Body of pancreas (tissue), 4 donors: ENCODE data around the gene P4HA1. TPM values are rescaled to one million over a fixed set of nuclear protein-coding genes. Genes with fewer than 3 reads are reported as not detected.

Experiments
- ATAC-seq: fragments of 150-250 bp; one replicate; pipeline ENCODE4 v1.9.1; 2016
- DNase-seq, 4 donors: peaks; one replicate each; pipeline ENCODE4 v3.0.0-alpha.2; 2019
- H3K27ac ChIP-seq, 4 donors: fragments of 200-600 bp; sonication (generic); 1 replicate in 3 of 4; 2 replicates in 1 of 4; pipeline versions ENCODE4 v1.5.1 to v1.6.1; 2016 to 2019; ENCODE audit warnings: mild to moderate bottlenecking in 1 of 4, mixed read lengths in 1 of 4, moderate library complexity in 1 of 4
- H3K27me3 ChIP-seq, 2 donors: fragments of 200-600 bp; sonication (generic); one replicate each; pipeline ENCODE4 v1.6.0; 2016; ENCODE audit warnings: mild to moderate bottlenecking in 1 of 2
- H3K36me3 ChIP-seq, 2 donors: fragments of 200-600 bp; sonication (generic); replicated peaks in 1 of 2; 2 replicates each; pipeline ENCODE4 v1.5.1; 2016; ENCODE audit warnings: low read depth in 2 of 2; ENCODE audit not compliant: insufficient read depth in 1 of 2
- H3K4me1 ChIP-seq: fragments of 200-600 bp; sonication (generic); one replicate; pipeline ENCODE4 v1.6.0; 2016
- H3K4me3 ChIP-seq, 2 donors: fragments of 200-600 bp; sonication (generic); 1 replicate in 1 of 2; 2 replicates in 1 of 2; pipeline ENCODE4 v1.5.1; 2016 to 2019
- H3K9me3 ChIP-seq, 3 donors: fragments of 200-600 bp; sonication (generic); 1 replicate in 2 of 3; 2 replicates in 1 of 3; pipeline ENCODE4 v1.5.1; 2016
- POLR2A ChIP-seq, 3 donors: fragments of 450-650 bp; IDR thresholded peaks; one replicate each; pipeline ENCODE4 v1.6.1; 2016; ENCODE audit warnings: antibody characterized with exemption in 3 of 3, mild to moderate bottlenecking in 2 of 3
- WGBS, 2 donors: methylation state at CpG; one replicate each; pipeline ENCODE4 v1.1.5; 2017; 5-methylcytosine and 5-hydroxymethylcytosine counted together
- intact Hi-C: fragments of 100-400 bp; cut with DNase I; formaldehyde crosslinking; loops from one replicate; pipeline ENCODE4 v1.15.1; 2023
- total RNA-seq, 2 donors: library from RNA; depleted of rRNA; stranded (reverse); fragments of >200 nt; gene quantifications; one replicate each; pipeline ENCODE4 v1.1.0, GENCODE V29; 2016
- TF ChIP-seq, protein P1 (sequence below), 7 experiments: fragments of 450-650 bp in 4 of 7; fragments of 200-600 bp in 3 of 7; sonication (generic) in 3 of 7; IDR thresholded peaks; one replicate each; pipeline ENCODE4 v1.5.1; 2016 to 2019; ENCODE audit warnings: antibody characterized with exemption in 7 of 7

P4HA1 gene
- total RNA-seq, 2 donors from 2014 or later = 11.9 to 21.5 TPM

DNA sequence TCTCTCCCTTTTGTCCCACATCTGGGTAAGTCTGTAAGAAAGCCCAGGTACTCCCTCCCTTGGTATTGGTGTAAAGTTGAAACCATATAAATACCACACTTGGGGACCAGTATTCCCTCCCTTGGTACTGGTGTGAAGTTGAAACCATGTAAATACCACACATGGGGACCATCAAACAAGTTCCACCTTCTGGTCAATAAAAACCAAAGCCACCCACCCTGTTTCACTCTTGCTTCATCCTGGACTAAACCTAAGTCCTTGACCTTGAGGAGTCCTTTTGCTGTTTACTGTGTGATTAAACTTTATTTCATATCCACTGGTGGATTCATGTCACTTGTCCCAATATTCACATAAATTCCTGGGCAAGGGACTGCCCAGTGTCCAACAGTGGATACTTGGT lies 8.4 kb downstream of the P4HA1 start:
- DNase-seq (no peak), ATAC-seq (peak; percentile 26)
- Histone ChIP-seq H3K27ac (peak overlapping the region in 1 of 4 donors; percentile 23), H3K36me3 (no peaks in the 10 kb centered on the region), H3K4me3 (no peak overlapping the region), H3K4me1 (peaks cover 49% of the 10 kb centered on the region), H3K9me3 (no peaks in the 10 kb centered on the region), H3K27me3 (no peaks in the 10 kb centered on the region)
- intact Hi-C loops = no loop called here
- no peak for TF ChIP-seq POLR2A (IDR thresholded peaks at IDR 0.05)
- TF ChIP-seq, protein P1, sequence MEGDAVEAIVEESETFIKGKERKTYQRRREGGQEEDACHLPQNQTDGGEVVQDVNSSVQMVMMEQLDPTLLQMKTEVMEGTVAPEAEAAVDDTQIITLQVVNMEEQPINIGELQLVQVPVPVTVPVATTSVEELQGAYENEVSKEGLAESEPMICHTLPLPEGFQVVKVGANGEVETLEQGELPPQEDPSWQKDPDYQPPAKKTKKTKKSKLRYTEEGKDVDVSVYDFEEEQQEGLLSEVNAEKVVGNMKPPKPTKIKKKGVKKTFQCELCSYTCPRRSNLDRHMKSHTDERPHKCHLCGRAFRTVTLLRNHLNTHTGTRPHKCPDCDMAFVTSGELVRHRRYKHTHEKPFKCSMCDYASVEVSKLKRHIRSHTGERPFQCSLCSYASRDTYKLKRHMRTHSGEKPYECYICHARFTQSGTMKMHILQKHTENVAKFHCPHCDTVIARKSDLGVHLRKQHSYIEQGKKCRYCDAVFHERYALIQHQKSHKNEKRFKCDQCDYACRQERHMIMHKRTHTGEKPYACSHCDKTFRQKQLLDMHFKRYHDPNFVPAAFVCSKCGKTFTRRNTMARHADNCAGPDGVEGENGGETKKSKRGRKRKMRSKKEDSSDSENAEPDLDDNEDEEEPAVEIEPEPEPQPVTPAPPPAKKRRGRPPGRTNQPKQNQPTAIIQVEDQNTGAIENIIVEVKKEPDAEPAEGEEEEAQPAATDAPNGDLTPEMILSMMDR (IDR thresholded peaks at IDR 0.05) = no peak

DNA sequence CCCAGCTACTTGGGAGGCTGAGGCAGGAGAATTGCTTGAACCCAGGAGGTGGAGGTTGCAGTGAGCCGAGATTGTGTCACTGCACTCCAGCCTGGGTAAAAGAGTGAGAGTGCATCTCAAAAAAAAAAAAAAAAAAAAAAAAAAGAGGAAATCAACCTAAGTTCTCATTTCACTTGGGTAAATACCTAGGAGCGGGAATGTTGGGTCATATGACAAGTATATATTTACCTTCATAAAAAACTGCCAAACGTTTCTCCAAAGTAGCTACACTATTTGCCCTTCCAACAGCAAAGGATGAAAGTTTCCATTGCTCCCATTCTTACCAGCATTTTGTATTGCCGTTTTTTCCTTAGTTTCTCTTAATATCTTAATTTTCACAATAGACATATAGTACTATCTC lies 9.8 kb downstream of the P4HA1 start:
- WGBS, 2 donors = 23 to 34% methylated on average over 4 of the region's 4 CpGs
- DNase-seq = no peak

DNA sequence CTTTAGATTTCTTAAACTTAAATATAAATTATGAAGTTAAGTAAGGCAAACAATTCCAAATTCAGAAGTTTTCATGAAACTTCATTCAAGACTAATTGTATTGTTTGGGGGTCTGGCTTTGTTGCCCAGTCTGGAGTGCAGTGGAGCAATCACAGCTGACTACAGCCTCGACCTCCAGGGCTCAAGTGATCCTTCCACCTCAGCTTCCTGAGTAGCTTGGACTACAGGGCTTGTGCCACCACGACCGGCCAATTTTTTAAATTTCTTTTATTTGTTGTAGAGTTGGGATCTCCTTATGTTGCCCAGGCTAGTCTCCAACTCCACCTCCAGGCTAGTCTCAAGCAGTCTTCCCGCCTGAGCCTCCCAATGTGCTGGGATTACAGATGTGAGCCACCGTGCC lies 12.5 kb downstream of the P4HA1 start:
- 90 to 92% methylated on average over 5 of the region's 5 CpGs for WGBS, 2 donors
- TF ChIP-seq POLR2A (IDR thresholded peaks at IDR 0.05) = no peak
- TF ChIP-seq, protein P1 (IDR thresholded peaks at IDR 0.05) = no peak
- ATAC-seq = no peak

More for the DNA sequence above, 9.8 kb downstream of the P4HA1 start:
- intact Hi-C loops = no loop called here
- no peak for TF ChIP-seq POLR2A (IDR thresholded peaks at IDR 0.05)
- TF ChIP-seq, protein P1 (IDR thresholded peaks at IDR 0.05) = no peak
- H3K4me1 ChIP-seq = peaks cover 49% of the 10 kb centered on the region
- H3K9me3 ChIP-seq = no peaks in the 10 kb centered on the region
- ATAC-seq = peak; percentile 85
- no peaks in the 10 kb centered on the region for H3K27me3 ChIP-seq
- H3K27ac ChIP-seq = no peak overlapping the region
- no peak overlapping the region for H3K4me3 ChIP-seq
- H3K36me3 ChIP-seq = no peaks in the 10 kb centered on the region

DNA sequence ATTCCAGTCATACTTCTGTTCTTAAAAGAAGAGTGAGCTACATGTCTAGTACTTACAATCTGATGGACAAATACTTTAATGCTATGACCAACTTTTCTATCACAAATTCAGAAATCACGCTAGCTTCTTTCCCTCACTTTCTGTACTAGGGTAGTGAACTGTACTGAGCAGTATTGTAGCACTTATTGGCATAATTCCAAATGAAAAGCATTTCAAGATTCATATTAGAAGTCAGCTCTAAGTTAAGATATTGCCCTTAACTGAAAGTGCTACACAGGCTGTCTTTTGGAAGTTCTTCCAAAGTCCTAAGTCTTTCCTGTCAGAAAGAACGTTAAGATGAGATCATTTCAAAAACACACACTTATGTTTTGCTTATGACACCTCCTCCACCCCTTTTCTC lies 13.4 kb downstream of the P4HA1 start:
- ATAC-seq = no peak

More for the DNA sequence above, 12.5 kb downstream of the P4HA1 start:
- DNase-seq = no peak
- no peaks in the 10 kb centered on the region for H3K36me3 ChIP-seq
- intact Hi-C loops = no loop called here
- H3K9me3 ChIP-seq = no peaks in the 10 kb centered on the region
- no peaks in the 10 kb centered on the region for H3K27me3 ChIP-seq
- no peak overlapping the region for H3K27ac ChIP-seq
- peaks cover 41% of the 10 kb centered on the region for H3K4me1 ChIP-seq
- no peak overlapping the region for H3K4me3 ChIP-seq

More for the DNA sequence above, 13.4 kb downstream of the P4HA1 start:
- Histone ChIP-seq H3K36me3 (no peaks in the 10 kb centered on the region), H3K4me3 (no peak overlapping the region), H3K27me3 (no peaks in the 10 kb centered on the region), H3K27ac (no peak overlapping the region), H3K4me1 (peaks cover 36% of the 10 kb centered on the region), H3K9me3 (no peaks in the 10 kb centered on the region)
- WGBS, 2 donors = 51 to 57% methylated on average over 2 of the region's 2 CpGs
- intact Hi-C loops = no loop called here
- DNase-seq = no peak
- TF ChIP-seq, protein P1 (IDR thresholded peaks at IDR 0.05) = no peak
- TF ChIP-seq POLR2A (IDR thresholded peaks at IDR 0.05) = no peak
